Panc1 (cell line): Measurements from ENCODE around the gene TMUB1. TPM values are rescaled to one million over a fixed set of nuclear protein-coding genes. Genes with fewer than 3 reads are reported as not detected.

Experiments used
- ATAC-seq: fragments of 200-7000 bp; cut with Tn5 transposase; 2 replicates; pipeline ENCODE4 v1.9.1; 2020; ENCODE audit warnings: mild to moderate bottlenecking, moderate library complexity
- BruUV-seq: library from RNA; stranded (reverse); fragments of 400-500 nt; replicated peaks from 2 replicates; lab custom pipeline; 2021; lab: Mats Ljungman, UMichigan
- CTCF ChIA-PET: fragments of 300-600 bp; sonication (Branson Sonifier 250); formaldehyde crosslinking; loops from one replicate; lab custom pipeline; 2022; ENCODE audit warnings: antibody characterized with exemption; lab: Charles Lee
- POLR2A ChIA-PET: fragments of 300-600 bp; sonication (Branson Sonifier 250); formaldehyde crosslinking; loops from one replicate; lab custom pipeline; 2022; ENCODE audit warnings: antibody characterized with exemption; lab: Charles Lee
- DNase-seq: peaks from one replicate; pipeline ENCODE4 v3.0.0-alpha.2; 2010; ENCODE audit warnings: low read depth, low spot score
- H3K27ac ChIP-seq: 2 replicates; pipeline ENCODE4 v1.5.1; 2011; ENCODE audit warnings: mild to moderate bottlenecking, low read length, inconsistent platforms
- H3K27me3 ChIP-seq: fragments of 200-500 bp; sonication (Bioruptor generic); 2 replicates; pipeline ENCODE4 v1.6.0; 2014; ENCODE audit warnings: low read length, inconsistent platforms; ENCODE audit not compliant: control insufficient read depth, insufficient read depth
- H3K36me3 ChIP-seq: fragments of 200-500 bp; sonication (Bioruptor generic); 2 replicates; pipeline ENCODE4 v1.5.1; 2014; ENCODE audit warnings: inconsistent platforms, mild to moderate bottlenecking, low read length, moderate library complexity; ENCODE audit not compliant: control insufficient read depth, insufficient read depth
- H3K4me1 ChIP-seq: 2 replicates; pipeline ENCODE4 v1.5.1; 2011; ENCODE audit warnings: inconsistent platforms, mild to moderate bottlenecking, low read length, moderate library complexity; ENCODE audit not compliant: control insufficient read depth, insufficient read depth
- H3K4me3 ChIP-seq, 2 experiments: 2 replicates each; pipeline ENCODE4 v1.5.1; 2011 to 2012; ENCODE audit warnings: low read depth in 2 of 2, low read length in 2 of 2, mild to moderate bottlenecking in 2 of 2, inconsistent platforms in 1 of 2, moderate library complexity in 1 of 2
- H3K9me3 ChIP-seq: fragments of 200-500 bp; sonication (Bioruptor generic); 2 replicates; pipeline ENCODE4 v1.5.1; 2014; ENCODE audit warnings: low read depth, mild to moderate bottlenecking, inconsistent platforms, low read length, moderate library complexity; ENCODE audit not compliant: control insufficient read depth, insufficient read depth
- POLR2AphosphoS5 ChIP-seq: IDR thresholded peaks from 2 replicates; pipeline ENCODE4 v1.6.1; 2012; ENCODE audit warnings: mild to moderate bottlenecking, low read depth, low read length, moderate library complexity
- SIN3A ChIP-seq: IDR thresholded peaks from 2 replicates; pipeline ENCODE4 v1.6.1; 2012; ENCODE audit warnings: low read depth, mild to moderate bottlenecking, low read length, moderate library complexity, borderline replicate concordance; ENCODE audit not compliant: insufficient read depth
- TCF7L2 ChIP-seq: IDR thresholded peaks from 2 replicates; pipeline ENCODE4 v1.6.1; 2011; ENCODE audit warnings: mild to moderate bottlenecking, low read depth, low read length, inconsistent platforms
- in situ Hi-C: cut with HindIII; loops from 2 replicates; pipeline ENCODE4 v1.10.0; 2016; ENCODE audit warnings: low sequenced_read_pairs, low pct_unique_long_range_greater_than_20kb
- intact Hi-C: fragments of 100-400 bp; cut with micrococcal nuclease; formaldehyde crosslinking; loops from one replicate; pipeline ENCODE4 v1.10.0; 2022; ENCODE audit not compliant: unreplicated experiment
- total RNA-seq: library from RNA; stranded (reverse); gene quantifications from one replicate; pipeline ENCODE4 v1.2.1, GENCODE V29; 2021; ENCODE audit not compliant: unreplicated experiment
- TF ChIP-seq, protein P1 (sequence below): fragments of 450-650 bp; IDR thresholded peaks from 2 replicates; pipeline ENCODE4 v1.5.1; 2017; ENCODE audit warnings: mild to moderate bottlenecking
- TF ChIP-seq, protein P2 (sequence below), 2 experiments: IDR thresholded peaks; 2 replicates each; pipeline ENCODE4 v1.6.1; 2011 to 2012; ENCODE audit warnings: low read depth in 2 of 2, control low read depth in 1 of 2, low read length in 1 of 2, mild to moderate bottlenecking in 1 of 2, moderate library complexity in 1 of 2; ENCODE audit not compliant: insufficient read depth in 1 of 2

TMUB1 gene
- total RNA-seq, 1 experiment from 2014 or later: 112 TPM

DNA sequence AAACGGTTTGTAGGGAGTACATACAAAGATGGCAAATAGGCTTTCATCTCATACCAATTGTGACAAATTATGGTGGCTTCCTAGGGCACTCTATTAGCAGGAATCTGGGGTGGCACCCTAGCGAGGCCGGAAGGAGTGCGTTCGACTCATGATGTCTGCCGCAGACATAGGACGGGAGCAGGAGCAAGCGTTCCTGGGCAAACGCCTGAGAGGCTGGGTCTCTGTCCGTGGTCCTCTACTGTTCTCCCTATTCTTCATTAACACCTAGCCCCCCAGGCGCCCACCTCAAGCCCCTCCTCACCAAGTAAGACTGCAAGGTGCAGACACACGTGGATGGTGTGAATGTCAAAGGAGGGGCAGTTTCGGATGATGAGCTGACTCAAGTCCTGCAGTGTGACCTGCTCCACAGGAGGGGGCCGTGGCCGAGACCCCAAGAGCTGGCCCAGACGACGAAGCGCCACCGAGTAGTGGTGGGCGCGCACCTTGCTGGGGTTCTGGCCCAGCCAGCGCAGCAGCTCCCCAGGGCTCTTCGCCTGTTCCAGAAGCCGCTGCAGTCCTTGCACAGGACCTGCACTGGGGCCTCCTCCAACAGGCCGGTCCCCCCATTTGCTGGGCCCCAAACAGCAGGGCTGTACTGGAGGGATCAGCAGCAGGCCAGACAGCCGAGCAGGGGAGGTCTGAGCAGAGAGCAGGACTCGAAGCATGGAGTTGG is 3.9 kb downstream of the TMUB1 start:
- TF ChIP-seq TCF7L2 (no peak), POLR2AphosphoS5 (no peak; the same call in 1 of the 2 replicates), SIN3A (no peak)
- TF ChIP-seq, protein P1, sequence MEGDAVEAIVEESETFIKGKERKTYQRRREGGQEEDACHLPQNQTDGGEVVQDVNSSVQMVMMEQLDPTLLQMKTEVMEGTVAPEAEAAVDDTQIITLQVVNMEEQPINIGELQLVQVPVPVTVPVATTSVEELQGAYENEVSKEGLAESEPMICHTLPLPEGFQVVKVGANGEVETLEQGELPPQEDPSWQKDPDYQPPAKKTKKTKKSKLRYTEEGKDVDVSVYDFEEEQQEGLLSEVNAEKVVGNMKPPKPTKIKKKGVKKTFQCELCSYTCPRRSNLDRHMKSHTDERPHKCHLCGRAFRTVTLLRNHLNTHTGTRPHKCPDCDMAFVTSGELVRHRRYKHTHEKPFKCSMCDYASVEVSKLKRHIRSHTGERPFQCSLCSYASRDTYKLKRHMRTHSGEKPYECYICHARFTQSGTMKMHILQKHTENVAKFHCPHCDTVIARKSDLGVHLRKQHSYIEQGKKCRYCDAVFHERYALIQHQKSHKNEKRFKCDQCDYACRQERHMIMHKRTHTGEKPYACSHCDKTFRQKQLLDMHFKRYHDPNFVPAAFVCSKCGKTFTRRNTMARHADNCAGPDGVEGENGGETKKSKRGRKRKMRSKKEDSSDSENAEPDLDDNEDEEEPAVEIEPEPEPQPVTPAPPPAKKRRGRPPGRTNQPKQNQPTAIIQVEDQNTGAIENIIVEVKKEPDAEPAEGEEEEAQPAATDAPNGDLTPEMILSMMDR: no peak
- TF ChIP-seq, protein P2, sequence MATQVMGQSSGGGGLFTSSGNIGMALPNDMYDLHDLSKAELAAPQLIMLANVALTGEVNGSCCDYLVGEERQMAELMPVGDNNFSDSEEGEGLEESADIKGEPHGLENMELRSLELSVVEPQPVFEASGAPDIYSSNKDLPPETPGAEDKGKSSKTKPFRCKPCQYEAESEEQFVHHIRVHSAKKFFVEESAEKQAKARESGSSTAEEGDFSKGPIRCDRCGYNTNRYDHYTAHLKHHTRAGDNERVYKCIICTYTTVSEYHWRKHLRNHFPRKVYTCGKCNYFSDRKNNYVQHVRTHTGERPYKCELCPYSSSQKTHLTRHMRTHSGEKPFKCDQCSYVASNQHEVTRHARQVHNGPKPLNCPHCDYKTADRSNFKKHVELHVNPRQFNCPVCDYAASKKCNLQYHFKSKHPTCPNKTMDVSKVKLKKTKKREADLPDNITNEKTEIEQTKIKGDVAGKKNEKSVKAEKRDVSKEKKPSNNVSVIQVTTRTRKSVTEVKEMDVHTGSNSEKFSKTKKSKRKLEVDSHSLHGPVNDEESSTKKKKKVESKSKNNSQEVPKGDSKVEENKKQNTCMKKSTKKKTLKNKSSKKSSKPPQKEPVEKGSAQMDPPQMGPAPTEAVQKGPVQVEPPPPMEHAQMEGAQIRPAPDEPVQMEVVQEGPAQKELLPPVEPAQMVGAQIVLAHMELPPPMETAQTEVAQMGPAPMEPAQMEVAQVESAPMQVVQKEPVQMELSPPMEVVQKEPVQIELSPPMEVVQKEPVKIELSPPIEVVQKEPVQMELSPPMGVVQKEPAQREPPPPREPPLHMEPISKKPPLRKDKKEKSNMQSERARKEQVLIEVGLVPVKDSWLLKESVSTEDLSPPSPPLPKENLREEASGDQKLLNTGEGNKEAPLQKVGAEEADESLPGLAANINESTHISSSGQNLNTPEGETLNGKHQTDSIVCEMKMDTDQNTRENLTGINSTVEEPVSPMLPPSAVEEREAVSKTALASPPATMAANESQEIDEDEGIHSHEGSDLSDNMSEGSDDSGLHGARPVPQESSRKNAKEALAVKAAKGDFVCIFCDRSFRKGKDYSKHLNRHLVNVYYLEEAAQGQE (IDR thresholded peaks at IDR 0.05; ENCODE audit: insufficient read depth in 1 of 2, low read depth in 2 of 2, low read length in 1 of 2): no peak
- Histone ChIP-seq H3K9me3 (no peaks in the 10 kb centered on the region), H3K27me3 (no peaks in the 10 kb centered on the region), H3K4me1 (peaks cover 50% of the 10 kb centered on the region), H3K36me3 (no peaks in the 10 kb centered on the region; the same call in 1 of the 2 replicates), H3K4me3 (peak overlapping the region; percentile 74 to 93), H3K27ac (peak overlapping the region; percentile 91)
- ATAC-seq (no peak), DNase-seq (no peak)
- ChIA-PET CTCF (no interaction called here), POLR2A (no interaction called here)
- in situ Hi-C loops: no loop called here
- BruUV-seq: no TSS peak
- intact Hi-C loops: loop anchor here (5.0 kb wide), 1 partner anchor 33 kb away; no protein-coding TSS in a partner anchor

DNA sequence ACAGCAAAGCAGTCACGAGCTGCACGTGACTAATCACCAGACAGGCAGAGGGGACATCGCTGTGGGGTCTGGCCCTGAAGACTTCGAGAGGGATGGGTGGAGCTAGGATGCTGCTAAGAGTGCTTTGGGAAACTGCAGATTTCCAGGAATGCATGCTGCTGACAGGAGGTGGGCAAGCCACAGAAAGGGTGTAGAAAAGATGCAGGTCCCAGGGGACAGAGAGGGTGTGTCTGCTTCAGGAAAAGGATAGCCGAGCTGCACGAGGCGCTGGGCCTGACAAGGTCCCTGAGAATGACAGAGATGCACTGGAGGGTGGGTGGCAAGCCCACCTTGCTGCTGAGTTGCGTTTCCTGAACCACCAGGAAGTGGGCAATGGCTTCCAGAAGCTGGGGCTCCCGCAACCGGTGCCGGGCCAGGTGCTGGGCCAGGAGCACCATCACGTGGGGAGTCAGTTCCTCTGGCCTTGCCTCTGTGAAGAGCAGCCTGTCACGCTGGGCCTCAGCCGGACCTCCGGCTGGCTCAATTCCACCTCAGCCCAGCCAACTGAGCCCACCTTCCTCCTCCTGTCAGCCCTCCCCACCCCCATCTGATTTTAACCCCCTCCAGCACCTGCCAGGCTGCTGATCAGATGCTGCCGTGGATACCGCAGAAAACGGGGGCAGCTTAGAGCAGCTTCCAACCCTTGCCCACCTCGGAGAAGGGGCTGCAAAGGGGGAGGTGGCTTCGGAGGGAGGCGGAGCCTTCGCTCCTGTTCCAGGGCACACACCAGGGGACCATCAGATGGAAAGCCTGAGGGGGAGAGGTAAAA is 4.9 kb downstream of the TMUB1 start:
- Histone ChIP-seq H3K36me3 (no peaks in the 10 kb centered on the region; the same call in 1 of the 2 replicates), H3K4me3 (peak overlapping the region; percentile 74 to 93; a peak in 3 of 4 replicates), H3K27ac (peak overlapping the region; percentile 91), H3K4me1 (peaks cover 44% of the 10 kb centered on the region), H3K9me3 (no peaks in the 10 kb centered on the region), H3K27me3 (no peaks in the 10 kb centered on the region)
- TF ChIP-seq POLR2AphosphoS5 (peak; percentile 15), SIN3A (no peak)
- TF ChIP-seq, protein P2 (IDR thresholded peaks at IDR 0.05; ENCODE audit: insufficient read depth in 1 of 2, low read depth in 2 of 2, low read length in 1 of 2): 0 out of 4 replicates have a peak, but pooled peaks of 1 of the 2 experiments have one; percentile 7
- no peak for ATAC-seq
- ChIA-PET CTCF (no interaction called here), POLR2A (no interaction called here)
- in situ Hi-C loops (no loop called here), intact Hi-C loops (loop anchor here (5.0 kb wide), 1 partner anchor 34 kb away; no protein-coding TSS in a partner anchor)
- no peak for DNase-seq
- no TSS peak for BruUV-seq
